Mesenchymal stem cell (in vitro differentiated cells and primary cell): ENCODE results near the gene LRP1B.
A peak's percentile ranks its signal among the peaks of the same experiment; 100 is the strongest.

Source experiments
- DNase-seq: peaks from one replicate; pipeline ENCODE4 v3.0.0-alpha.2; 2013
- H2AFZ ChIP-seq: one replicate; pipeline ENCODE4 v1.6.1; 2013; ENCODE audit warnings: low read depth, mild to moderate bottlenecking, control low read depth, inconsistent platforms, low read length, moderate library complexity
- H2AK5ac ChIP-seq: 2 replicates; pipeline ENCODE4 v1.6.1; 2013; ENCODE audit warnings: low read length, moderate library complexity, mild to moderate bottlenecking, inconsistent platforms; ENCODE audit not compliant: severe bottlenecking
- H2BK120ac ChIP-seq: one replicate; pipeline ENCODE4 v1.6.1; 2013; ENCODE audit warnings: low read depth, mild to moderate bottlenecking, inconsistent platforms, low read length, moderate library complexity
- H2BK12ac ChIP-seq, 2 experiments: one replicate each; pipeline ENCODE4 v1.6.1; 2013; ENCODE audit warnings: inconsistent platforms in 2 of 2, low read length in 2 of 2, mild to moderate bottlenecking in 2 of 2, moderate library complexity in 2 of 2, control low read depth in 1 of 2
- H2BK15ac ChIP-seq: one replicate; pipeline ENCODE4 v1.6.1; 2013; ENCODE audit warnings: mild to moderate bottlenecking, low read depth, inconsistent platforms; ENCODE audit not compliant: poor library complexity, severe bottlenecking
- H2BK5ac ChIP-seq: 2 replicates; pipeline ENCODE4 v1.6.1; 2013; ENCODE audit warnings: low read depth, mild to moderate bottlenecking, low read length, control low read depth, inconsistent platforms; ENCODE audit not compliant: poor library complexity, severe bottlenecking
- H3K14ac ChIP-seq, 2 experiments: one replicate each; pipeline ENCODE4 v1.6.1; 2013; ENCODE audit warnings: inconsistent platforms in 2 of 2, low read length in 2 of 2, control low read depth in 1 of 2, mild to moderate bottlenecking in 1 of 2, moderate library complexity in 1 of 2
- H3K18ac ChIP-seq, 2 experiments: one replicate each; pipeline ENCODE4 v1.6.1; 2013; ENCODE audit warnings: inconsistent platforms in 2 of 2, low read length in 2 of 2, control low read depth in 1 of 2, low read depth in 1 of 2, mild to moderate bottlenecking in 1 of 2
- H3K23ac ChIP-seq, 2 experiments: one replicate each; pipeline ENCODE4 v1.6.1; 2013; ENCODE audit warnings: inconsistent platforms in 2 of 2, low read length in 2 of 2, mild to moderate bottlenecking in 2 of 2, moderate library complexity in 2 of 2, control low read depth in 1 of 2
- H3K27ac ChIP-seq: 2 replicates; pipeline ENCODE4 v1.5.1; 2013; ENCODE audit warnings: mild to moderate bottlenecking, moderate library complexity, low read length, control low read depth, inconsistent platforms; ENCODE audit not compliant: poor library complexity, severe bottlenecking
- H3K27me3 ChIP-seq, 2 experiments: 2 replicates each; pipeline versions ENCODE4 v1.6.1 to v1.7.0; 2013; ENCODE audit warnings: low read length in 2 of 2, mild to moderate bottlenecking in 2 of 2, moderate library complexity in 2 of 2, control low read depth in 1 of 2, inconsistent platforms in 1 of 2; ENCODE audit not compliant: control insufficient read depth in 1 of 2, insufficient read depth in 1 of 2
- H3K36me3 ChIP-seq, 2 experiments: 2 replicates each; pipeline versions ENCODE4 v1.6.1 to v1.7.0; 2013; ENCODE audit warnings: low read length in 2 of 2, control low read depth in 1 of 2, inconsistent platforms in 1 of 2, low read depth in 1 of 2, mild to moderate bottlenecking in 1 of 2; ENCODE audit not compliant: insufficient read depth in 2 of 2, control insufficient read depth in 1 of 2
- H3K4ac ChIP-seq, 2 experiments: one replicate each; pipeline ENCODE4 v1.6.1; 2013; ENCODE audit warnings: inconsistent platforms in 2 of 2, low read length in 2 of 2, mild to moderate bottlenecking in 2 of 2, moderate library complexity in 2 of 2, control low read depth in 1 of 2, low read depth in 1 of 2
- H3K4me1 ChIP-seq: 2 replicates; pipeline ENCODE4 v1.6.1; 2013; ENCODE audit warnings: low read depth, low read length, control low read depth; ENCODE audit not compliant: control insufficient read depth, insufficient read depth
- H3K4me2 ChIP-seq: 2 replicates; pipeline ENCODE4 v1.6.1; 2013; ENCODE audit warnings: low read length, mild to moderate bottlenecking, inconsistent platforms; ENCODE audit not compliant: poor library complexity, severe bottlenecking
- H3K4me3 ChIP-seq, 2 experiments: 2 replicates each; pipeline versions ENCODE4 v1.5.1 to v1.7.0; 2013; ENCODE audit warnings: low read length in 2 of 2, mild to moderate bottlenecking in 2 of 2, control low read depth in 1 of 2, low read depth in 1 of 2; ENCODE audit not compliant: insufficient read depth in 1 of 2
- H3K79me1 ChIP-seq: replicated peaks from 2 replicates; pipeline ENCODE4 v1.6.1; 2013; ENCODE audit warnings: mild to moderate bottlenecking, control low read depth, low read length, inconsistent platforms; ENCODE audit not compliant: poor library complexity, severe bottlenecking
- H3K9ac ChIP-seq: 2 replicates; pipeline ENCODE4 v1.7.0; 2013; ENCODE audit warnings: mild to moderate bottlenecking, low read length, moderate library complexity
- H3K9me3 ChIP-seq: 2 replicates; pipeline ENCODE4 v1.7.0; 2013; ENCODE audit warnings: mild to moderate bottlenecking, low read length; ENCODE audit not compliant: control insufficient read depth
- H4K8ac ChIP-seq: one replicate; pipeline ENCODE4 v1.6.1; 2013; ENCODE audit warnings: inconsistent platforms, mild to moderate bottlenecking, low read length, moderate library complexity
- H4K91ac ChIP-seq: one replicate; pipeline ENCODE4 v1.6.1; 2013; ENCODE audit warnings: mild to moderate bottlenecking, low read length, inconsistent platforms
- WGBS: methylation state at CpG from one replicate; pipeline ENCODE4 v1.1.7; 2013; ENCODE audit warnings: mixed read lengths; 5-methylcytosine and 5-hydroxymethylcytosine counted together

The LRP1B gene

GRCh38 chr2:140542627-140543026 is 1588.2 kb downstream of the LRP1B start:
- Histone ChIP-seq H2BK15ac (no peak overlapping the region), H3K4ac (no peak overlapping the region), H3K36me3 (no peaks in the 10 kb centered on the region), H3K27me3 (no peaks in the 10 kb centered on the region), H2BK120ac (no peak overlapping the region), H4K8ac (no peak overlapping the region), H4K91ac (no peak overlapping the region), H3K9ac (no peak overlapping the region), H3K4me3 (no peak overlapping the region), H3K27ac (no peak overlapping the region), H3K4me1 (no peaks in the 10 kb centered on the region), H2BK12ac (no peak overlapping the region), H2AFZ (no peak overlapping the region), H3K23ac (no peak overlapping the region), H3K18ac (no peak overlapping the region), H3K4me2 (no peak overlapping the region), H3K9me3 (no peaks in the 10 kb centered on the region), H2AK5ac (no peak overlapping the region), H2BK5ac (no peak overlapping the region), H3K14ac (no peak overlapping the region), H3K79me1 (no peaks in the 10 kb centered on the region)
- 95% methylated on average over 4 of the region's 5 CpGs for WGBS
- DNase-seq: no peak

GRCh38 chr2:140539242-140539875 is 1591.5 kb downstream of the LRP1B start:
- no peak overlapping the region for H3K18ac ChIP-seq
- H4K91ac ChIP-seq: no peak overlapping the region
- H3K36me3 ChIP-seq: no peaks in the 10 kb centered on the region
- no peak overlapping the region for H2BK120ac ChIP-seq
- H3K14ac ChIP-seq: no peak overlapping the region
- no peak overlapping the region for H2AK5ac ChIP-seq
- H2BK5ac ChIP-seq: no peak overlapping the region
- no peak overlapping the region for H3K4ac ChIP-seq
- H3K4me3 ChIP-seq: no peak overlapping the region
- H3K27ac ChIP-seq: no peak overlapping the region
- no peak overlapping the region for H4K8ac ChIP-seq
- no peaks in the 10 kb centered on the region for H3K27me3 ChIP-seq
- no peaks in the 10 kb centered on the region for H3K79me1 ChIP-seq
- H2BK12ac ChIP-seq: no peak overlapping the region
- no peak overlapping the region for H2AFZ ChIP-seq
- H3K23ac ChIP-seq: no peak overlapping the region
- H3K9ac ChIP-seq: no peak overlapping the region
- H3K4me1 ChIP-seq: no peaks in the 10 kb centered on the region
- WGBS: 98% methylated on average over 6 of the region's 7 CpGs
- no peaks in the 10 kb centered on the region for H3K9me3 ChIP-seq
- H3K4me2 ChIP-seq: no peak overlapping the region
- H2BK15ac ChIP-seq: no peak overlapping the region
- DNase-seq: no peak

- no peak overlapping the region for H2BK5ac ChIP-seq
- no peak overlapping the region for H2BK120ac ChIP-seq
- WGBS: no CpG with 5 or more reads among the region's 2 CpGs
- no peak overlapping the region for H2AFZ ChIP-seq
- no peak overlapping the region for H3K4ac ChIP-seq
- H3K4me3 ChIP-seq: no peak overlapping the region
- no peaks in the 10 kb centered on the region for H3K9me3 ChIP-seq
- no peak overlapping the region for H3K23ac ChIP-seq
- no peaks in the 10 kb centered on the region for H3K27me3 ChIP-seq
- H3K9ac ChIP-seq: no peak overlapping the region
- H4K8ac ChIP-seq: no peak overlapping the region
- H3K36me3 ChIP-seq: no peaks in the 10 kb centered on the region
- no peaks in the 10 kb centered on the region for H3K4me1 ChIP-seq
- H2AK5ac ChIP-seq: no peak overlapping the region
- H2BK15ac ChIP-seq: no peak overlapping the region
- H2BK12ac ChIP-seq: no peak overlapping the region
- no peak overlapping the region for H4K91ac ChIP-seq
- peak; percentile 17 for DNase-seq
- H3K27ac ChIP-seq: no peak overlapping the region
- H3K79me1 ChIP-seq: no peaks in the 10 kb centered on the region
- no peak overlapping the region for H3K14ac ChIP-seq
- no peak overlapping the region for H3K4me2 ChIP-seq
- H3K18ac ChIP-seq: no peak overlapping the region
Observed at GRCh38 chr2:140529706-140530105, 1601.1 kb downstream of the LRP1B start.

- Histone ChIP-seq H3K14ac (no peak overlapping the region), H3K4me1 (no peaks in the 10 kb centered on the region), H2BK120ac (no peak overlapping the region), H3K18ac (no peak overlapping the region), H2AK5ac (no peak overlapping the region), H3K4me2 (no peak overlapping the region), H3K27ac (no peak overlapping the region), H3K4me3 (peak overlapping the region in 1 of 2 experiments; percentile 21), H3K4ac (no peak overlapping the region), H3K9me3 (no peaks in the 10 kb centered on the region), H2BK5ac (no peak overlapping the region), H2BK15ac (no peak overlapping the region), H3K23ac (no peak overlapping the region), H3K27me3 (no peaks in the 10 kb centered on the region), H4K8ac (no peak overlapping the region), H3K9ac (no peak overlapping the region), H3K79me1 (no peaks in the 10 kb centered on the region), H3K36me3 (no peaks in the 10 kb centered on the region), H2BK12ac (no peak overlapping the region), H4K91ac (no peak overlapping the region), H2AFZ (no peak overlapping the region)
- no CpG with 5 or more reads among the region's 2 CpGs for WGBS
- DNase-seq: no peak
Observed at GRCh38 chr2:140528982-140529381, 1601.8 kb downstream of the LRP1B start.
